GM12873 (cell line): ENCODE results near the gene ZNF407.

Source experiments
- CTCF ChIP-seq: IDR thresholded peaks from 2 replicates; pipeline ENCODE4 v1.5.1; 2012; ENCODE audit warnings: low read depth, mild to moderate bottlenecking, moderate library complexity, low read length, control low read depth; ENCODE audit not compliant: insufficient read depth; ENCODE audit errors: missing control alignments

ZNF407 gene

GRCh38 chr18:74694436-74694835 lies 96.8 kb downstream of the ZNF407 start:
- no peak for TF ChIP-seq CTCF

- no peak for TF ChIP-seq CTCF
Observed at GRCh38 chr18:74695170-74695569, 97.5 kb downstream of the ZNF407 start.

- no peak for TF ChIP-seq CTCF
Observed at GRCh38 chr18:74698881-74699280, 101.2 kb downstream of the ZNF407 start.

GRCh38 chr18:74699455-74699854 lies 101.8 kb downstream of the ZNF407 start:
- no peak for TF ChIP-seq CTCF

GRCh38 chr18:74702950-74703349 lies 105.3 kb downstream of the ZNF407 start:
- TF ChIP-seq CTCF = no peak

- no peak for TF ChIP-seq CTCF
Observed at GRCh38 chr18:74708169-74708568, 110.5 kb downstream of the ZNF407 start.

- no peak for TF ChIP-seq CTCF
Observed at GRCh38 chr18:74709452-74709851, 111.8 kb downstream of the ZNF407 start.

GRCh38 chr18:74714120-74714519 lies 116.5 kb downstream of the ZNF407 start:
- TF ChIP-seq CTCF = no peak
